ENCODE measurements around the gene WDR70. TPM values are rescaled to one million over a fixed set of nuclear protein-coding genes. Genes with fewer than 3 reads are reported as not detected.
"Not testable (repeated sequence)": the region's sequence is repeated elsewhere in the genome, so short reads cannot be mapped to it uniquely, and the experiment has no call there.

Gene WDR70
- total RNA-seq, 1 donor from 2014 or later = 43.0 TPM

DNA sequence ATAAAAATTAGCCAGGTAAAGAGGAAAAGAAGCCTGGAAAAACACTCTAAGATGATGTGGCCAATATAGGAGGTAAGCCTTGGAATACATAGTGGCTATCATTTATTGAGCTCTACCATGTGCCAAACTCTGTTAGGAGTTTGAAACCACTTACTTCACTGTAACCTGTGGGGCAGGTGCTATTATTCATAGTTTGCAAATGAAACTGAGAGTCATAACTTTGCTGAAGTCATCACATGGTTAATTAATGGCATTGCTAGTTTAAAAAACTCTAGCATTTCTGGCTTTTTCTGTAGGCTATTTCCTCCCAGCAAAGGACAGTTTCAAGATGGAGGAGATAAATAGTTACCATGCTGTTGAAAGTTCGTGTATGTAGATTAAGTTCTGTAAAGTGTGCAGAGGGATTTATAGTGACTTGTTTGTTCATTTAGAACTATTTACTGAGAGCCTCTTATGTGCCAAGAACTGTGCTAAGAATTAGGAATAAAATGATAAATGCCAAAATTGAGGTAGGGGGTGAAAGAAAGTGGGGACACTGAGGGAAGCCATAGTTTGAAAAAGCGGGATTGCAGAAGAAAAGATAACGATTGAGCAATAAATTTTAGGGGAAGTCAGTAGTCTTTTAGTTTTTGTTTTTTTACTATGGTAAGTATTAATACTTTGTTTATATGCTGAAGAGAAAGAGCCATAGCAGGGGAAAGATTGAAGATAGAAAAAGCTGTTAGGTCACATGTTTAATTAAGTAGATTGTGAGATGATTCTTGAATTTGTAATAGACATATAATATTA lies 57.2 kb downstream of the WDR70 start:
- no peak overlapping the region for H3K4me3 Mint-ChIP-seq (ENCODE audit: low read depth)
- no peaks in the 10 kb centered on the region for H3K9me3 Mint-ChIP-seq (ENCODE audit: low read depth)
- peaks cover 6% of the 10 kb centered on the region for H3K36me3 Mint-ChIP-seq (ENCODE audit: insufficient read depth)
- no peaks in the 10 kb centered on the region for H3K27me3 Mint-ChIP-seq
- TF ChIP-seq CTCF (IDR thresholded peaks at IDR 0.05; ENCODE audit: unreplicated experiment) = no peak
- H3K4me1 Mint-ChIP-seq (ENCODE audit: low read depth) = peaks cover 6% of the 10 kb centered on the region
- no peak for DNase-seq (ENCODE audit: low spot score, unreplicated experiment)
- H3K27ac Mint-ChIP-seq = no peak overlapping the region

GRCh38 chr5:37437711-37438110 lies 58.6 kb downstream of the WDR70 start:
- no peaks in the 10 kb centered on the region for H3K9me3 Mint-ChIP-seq (ENCODE audit: low read depth)
- DNase-seq (ENCODE audit: low spot score, unreplicated experiment) = no peak
- no peak overlapping the region for H3K4me3 Mint-ChIP-seq (ENCODE audit: low read depth)
- peaks cover 6% of the 10 kb centered on the region for H3K4me1 Mint-ChIP-seq (ENCODE audit: low read depth)
- TF ChIP-seq CTCF (IDR thresholded peaks at IDR 0.05; ENCODE audit: unreplicated experiment) = no peak
- peaks cover 3% of the 10 kb centered on the region for H3K36me3 Mint-ChIP-seq (ENCODE audit: insufficient read depth)
- no peak overlapping the region for H3K27ac Mint-ChIP-seq
- no peaks in the 10 kb centered on the region for H3K27me3 Mint-ChIP-seq

DNA sequence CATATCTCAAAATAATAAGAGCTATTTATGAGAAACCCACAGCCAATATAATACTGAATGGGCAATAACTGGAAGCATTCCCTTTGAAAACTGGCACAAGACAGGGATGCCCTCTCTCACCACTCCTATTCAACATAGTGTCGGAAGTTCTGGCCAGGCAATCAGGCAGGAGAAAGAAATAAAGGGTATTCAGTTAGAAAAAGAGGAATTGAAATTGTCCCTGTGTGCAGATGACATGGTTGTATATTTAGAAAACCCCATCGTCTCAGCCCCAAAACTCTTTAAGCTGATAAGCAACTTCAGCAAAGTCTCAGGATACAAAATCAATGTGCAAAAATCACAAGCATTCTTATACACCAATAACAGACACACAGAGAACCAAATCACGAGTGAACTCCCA lies 66.7 kb downstream of the WDR70 start:
- H3K4me1 Mint-ChIP-seq (ENCODE audit: low read depth); H3K27me3 Mint-ChIP-seq: not testable (repeated sequence)
- peaks cover 49% of the 10 kb centered on the region for H3K36me3 Mint-ChIP-seq (ENCODE audit: insufficient read depth)

DNA sequence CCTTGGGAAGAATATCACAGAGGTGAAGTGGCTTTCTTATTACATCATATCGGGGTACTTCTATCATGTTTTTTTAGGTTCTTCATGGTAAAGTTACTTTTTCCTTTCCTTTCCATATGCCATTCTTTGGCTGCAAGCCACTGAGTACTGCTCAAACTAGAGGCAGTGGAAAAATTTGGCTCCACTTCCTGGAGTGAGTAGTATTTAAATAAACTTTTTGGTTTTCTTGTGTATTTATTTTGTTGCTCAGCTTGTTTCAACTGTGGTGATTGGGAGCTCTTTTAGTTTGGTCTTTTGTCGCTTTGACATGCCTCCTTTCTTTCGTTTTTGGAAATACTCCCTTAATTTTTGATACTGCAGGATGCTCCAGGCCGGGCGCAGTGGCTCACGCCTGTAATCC lies 69.8 kb downstream of the WDR70 start:
- Mint-ChIP-seq H3K27ac (no peak overlapping the region), H3K4me1 (ENCODE audit: low read depth) (no peaks in the 10 kb centered on the region), H3K4me3 (ENCODE audit: low read depth) (no peak overlapping the region), H3K36me3 (ENCODE audit: insufficient read depth) (peaks cover 69% of the 10 kb centered on the region), H3K27me3 (no peaks in the 10 kb centered on the region), H3K9me3 (ENCODE audit: low read depth) (peaks cover 22% of the 10 kb centered on the region)
- no peak for TF ChIP-seq CTCF (IDR thresholded peaks at IDR 0.05; ENCODE audit: unreplicated experiment)
- no peak for DNase-seq (ENCODE audit: low spot score, unreplicated experiment)

More for the DNA sequence above, 66.7 kb downstream of the WDR70 start:
- H3K27ac Mint-ChIP-seq; DNase-seq (ENCODE audit: low spot score, unreplicated experiment); H3K4me3 Mint-ChIP-seq (ENCODE audit: low read depth): not testable (repeated sequence)
- peaks cover 13% of the 10 kb centered on the region for H3K9me3 Mint-ChIP-seq (ENCODE audit: low read depth)

DNA sequence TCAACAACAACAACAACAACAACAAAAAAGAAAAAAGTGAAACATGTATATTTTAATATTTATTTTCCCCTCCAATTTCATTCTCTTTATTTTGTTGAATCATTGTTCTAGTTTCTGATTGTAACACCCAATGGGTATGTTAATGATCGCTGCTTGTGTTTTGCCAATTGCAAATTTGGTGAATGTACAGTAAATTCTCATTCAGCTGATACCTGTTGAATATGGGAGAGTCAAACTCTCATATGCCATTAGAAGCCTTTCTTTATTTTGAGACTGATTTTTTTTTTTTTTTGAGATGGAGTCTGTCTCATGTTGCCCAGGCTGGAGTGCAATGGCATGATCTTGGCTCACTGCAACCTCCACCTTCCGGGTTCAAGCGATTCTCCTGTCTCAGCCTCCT lies 72.9 kb downstream of the WDR70 start:
- peaks cover 48% of the 10 kb centered on the region for H3K36me3 Mint-ChIP-seq (ENCODE audit: insufficient read depth)
- H3K4me1 Mint-ChIP-seq (ENCODE audit: low read depth) = not testable (repeated sequence)

GRCh38 chr5:37453252-37453651 lies 74.1 kb downstream of the WDR70 start:
- H3K27ac Mint-ChIP-seq; DNase-seq (ENCODE audit: low spot score, unreplicated experiment); H3K4me3 Mint-ChIP-seq (ENCODE audit: low read depth); H3K4me1 Mint-ChIP-seq (ENCODE audit: low read depth); H3K27me3 Mint-ChIP-seq: not testable (repeated sequence)
- Mint-ChIP-seq H3K36me3 (ENCODE audit: insufficient read depth) (peaks cover 43% of the 10 kb centered on the region), H3K9me3 (ENCODE audit: low read depth) (peaks cover 17% of the 10 kb centered on the region)

More for the DNA sequence above, 72.9 kb downstream of the WDR70 start:
- H3K4me3 Mint-ChIP-seq (ENCODE audit: low read depth); H3K27me3 Mint-ChIP-seq; H3K27ac Mint-ChIP-seq; DNase-seq (ENCODE audit: low spot score, unreplicated experiment): not testable (repeated sequence)
- peaks cover 17% of the 10 kb centered on the region for H3K9me3 Mint-ChIP-seq (ENCODE audit: low read depth)

GRCh38 chr5:37454402-37455055 lies 75.4 kb downstream of the WDR70 start:
- H3K27ac Mint-ChIP-seq; H3K4me1 Mint-ChIP-seq (ENCODE audit: low read depth); H3K27me3 Mint-ChIP-seq; DNase-seq (ENCODE audit: low spot score, unreplicated experiment); H3K4me3 Mint-ChIP-seq (ENCODE audit: low read depth): not testable (repeated sequence)
- H3K9me3 Mint-ChIP-seq (ENCODE audit: low read depth) = peaks cover 13% of the 10 kb centered on the region
- peaks cover 36% of the 10 kb centered on the region for H3K36me3 Mint-ChIP-seq (ENCODE audit: insufficient read depth)

- DNase-seq (ENCODE audit: low spot score, unreplicated experiment); H3K9me3 Mint-ChIP-seq (ENCODE audit: low read depth); H3K4me1 Mint-ChIP-seq (ENCODE audit: low read depth); H3K4me3 Mint-ChIP-seq (ENCODE audit: low read depth); H3K36me3 Mint-ChIP-seq (ENCODE audit: insufficient read depth); H3K27me3 Mint-ChIP-seq: not testable (repeated sequence)
- H3K27ac Mint-ChIP-seq = peak overlapping the region; percentile 1
Measured at GRCh38 chr5:37463191-37464051, 84.3 kb downstream of the WDR70 start.

- not testable (repeated sequence) for H3K9me3 Mint-ChIP-seq (ENCODE audit: low read depth); DNase-seq (ENCODE audit: low spot score, unreplicated experiment); H3K27me3 Mint-ChIP-seq; H3K4me3 Mint-ChIP-seq (ENCODE audit: low read depth); H3K4me1 Mint-ChIP-seq (ENCODE audit: low read depth); H3K27ac Mint-ChIP-seq
- peaks cover 10% of the 10 kb centered on the region for H3K36me3 Mint-ChIP-seq (ENCODE audit: insufficient read depth)
Measured at GRCh38 chr5:37464581-37464980, 85.5 kb downstream of the WDR70 start.
